ENCODE results near the gene SLC5A5.
"Not testable (repeated sequence)": the region's sequence is repeated elsewhere in the genome, so short reads cannot be mapped to it uniquely, and the experiment has no call there.

The SLC5A5 gene

DNA sequence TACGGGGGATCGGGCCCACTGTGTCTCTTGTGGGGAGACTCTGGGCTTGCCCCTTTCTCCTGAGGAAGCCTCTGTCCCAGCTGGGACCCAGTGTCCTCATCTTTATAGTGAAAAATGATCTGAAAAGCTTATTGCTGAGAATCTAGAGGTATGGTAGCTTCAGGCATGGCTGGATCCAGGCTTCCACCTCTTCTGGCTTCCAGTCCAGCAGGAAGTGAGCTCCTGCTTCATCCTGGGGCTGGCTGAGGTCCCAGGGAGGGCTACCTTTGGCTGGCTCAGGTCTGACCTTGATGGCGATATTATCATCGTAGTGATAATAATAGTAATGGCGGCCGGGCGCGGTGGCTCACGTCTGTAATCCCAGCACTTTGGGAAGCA is 3.0 kb downstream of the SLC5A5 start:
- TF ChIP-seq, protein P1, sequence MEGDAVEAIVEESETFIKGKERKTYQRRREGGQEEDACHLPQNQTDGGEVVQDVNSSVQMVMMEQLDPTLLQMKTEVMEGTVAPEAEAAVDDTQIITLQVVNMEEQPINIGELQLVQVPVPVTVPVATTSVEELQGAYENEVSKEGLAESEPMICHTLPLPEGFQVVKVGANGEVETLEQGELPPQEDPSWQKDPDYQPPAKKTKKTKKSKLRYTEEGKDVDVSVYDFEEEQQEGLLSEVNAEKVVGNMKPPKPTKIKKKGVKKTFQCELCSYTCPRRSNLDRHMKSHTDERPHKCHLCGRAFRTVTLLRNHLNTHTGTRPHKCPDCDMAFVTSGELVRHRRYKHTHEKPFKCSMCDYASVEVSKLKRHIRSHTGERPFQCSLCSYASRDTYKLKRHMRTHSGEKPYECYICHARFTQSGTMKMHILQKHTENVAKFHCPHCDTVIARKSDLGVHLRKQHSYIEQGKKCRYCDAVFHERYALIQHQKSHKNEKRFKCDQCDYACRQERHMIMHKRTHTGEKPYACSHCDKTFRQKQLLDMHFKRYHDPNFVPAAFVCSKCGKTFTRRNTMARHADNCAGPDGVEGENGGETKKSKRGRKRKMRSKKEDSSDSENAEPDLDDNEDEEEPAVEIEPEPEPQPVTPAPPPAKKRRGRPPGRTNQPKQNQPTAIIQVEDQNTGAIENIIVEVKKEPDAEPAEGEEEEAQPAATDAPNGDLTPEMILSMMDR (IDR thresholded peaks at IDR 0.05; ENCODE audit: low read depth, low read length): no peak
- no peak overlapping the region for H3K4me3 ChIP-seq (ENCODE audit: low read depth, low read length)

GRCh38 chr19:17877696-17878095 is 6.0 kb downstream of the SLC5A5 start:
- H3K4me3 ChIP-seq (ENCODE audit: low read depth, low read length): no peak overlapping the region
- TF ChIP-seq, protein P1 (IDR thresholded peaks at IDR 0.05; ENCODE audit: low read depth, low read length): no peak

DNA sequence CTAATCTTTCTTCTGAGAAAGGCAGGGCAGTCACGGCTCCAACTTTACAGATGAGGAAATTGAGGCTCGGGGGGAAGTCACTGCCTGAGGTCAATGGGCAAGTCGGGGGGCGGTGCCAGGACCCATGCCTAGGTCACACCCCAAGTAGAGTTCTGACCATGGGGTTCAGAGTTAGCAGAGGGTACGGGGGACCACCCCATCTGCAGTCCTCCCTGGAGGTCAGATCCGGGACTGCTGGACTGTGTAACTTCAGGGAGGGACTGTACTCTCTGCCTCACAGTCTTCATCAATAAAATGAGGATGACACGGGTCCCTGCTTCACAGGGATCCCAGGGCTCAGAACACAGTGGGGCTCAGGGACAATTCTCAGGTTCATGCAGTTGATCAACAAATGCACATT is 7.7 kb downstream of the SLC5A5 start:
- TF ChIP-seq, protein P1 (IDR thresholded peaks at IDR 0.05; ENCODE audit: low read depth, low read length): no peak
- no peak overlapping the region for H3K4me3 ChIP-seq (ENCODE audit: low read depth, low read length)

GRCh38 chr19:17881701-17882100 is 10.0 kb downstream of the SLC5A5 start:
- H3K4me3 ChIP-seq (ENCODE audit: low read depth, low read length): no peak overlapping the region
- TF ChIP-seq, protein P1 (IDR thresholded peaks at IDR 0.05; ENCODE audit: low read depth, low read length): no peak

DNA sequence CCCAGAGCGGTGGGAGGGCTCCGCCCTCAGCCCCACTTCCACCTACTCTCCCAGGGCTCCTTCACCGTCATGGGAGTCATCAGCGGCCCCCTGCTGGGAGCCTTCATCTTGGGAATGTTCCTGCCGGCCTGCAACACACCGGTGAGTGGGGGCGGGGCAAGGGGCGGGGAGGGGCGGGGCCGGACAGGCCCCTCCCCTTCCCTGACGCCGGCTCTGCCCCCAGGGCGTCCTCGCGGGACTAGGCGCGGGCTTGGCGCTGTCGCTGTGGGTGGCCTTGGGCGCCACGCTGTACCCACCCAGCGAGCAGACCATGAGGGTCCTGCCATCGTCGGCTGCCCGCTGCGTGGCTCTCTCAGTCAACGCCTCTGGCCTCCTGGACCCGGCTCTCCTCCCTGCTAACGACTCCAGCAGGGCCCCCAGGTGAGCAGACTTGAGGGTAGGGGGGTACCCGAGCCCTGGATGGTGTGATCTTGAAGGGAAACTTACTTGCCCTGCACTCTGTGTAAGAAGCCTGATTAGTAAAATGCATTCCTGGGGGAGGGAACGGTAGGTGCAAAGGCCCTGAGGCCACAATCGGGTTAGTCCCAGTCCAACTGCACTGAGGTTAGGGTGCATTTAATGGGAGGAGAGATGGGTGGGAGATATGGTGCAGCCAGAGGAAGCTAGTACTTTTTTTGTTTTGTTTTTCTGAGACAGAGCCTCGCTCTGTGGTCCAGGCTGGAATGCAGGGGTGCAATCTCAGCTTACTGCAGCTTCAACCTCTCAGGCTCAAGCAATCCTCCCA is 12.1 kb downstream of the SLC5A5 start:
- no peak overlapping the region for H3K4me3 ChIP-seq (ENCODE audit: low read depth, low read length)
- TF ChIP-seq, protein P1 (IDR thresholded peaks at IDR 0.05; ENCODE audit: low read depth, low read length): no peak

DNA sequence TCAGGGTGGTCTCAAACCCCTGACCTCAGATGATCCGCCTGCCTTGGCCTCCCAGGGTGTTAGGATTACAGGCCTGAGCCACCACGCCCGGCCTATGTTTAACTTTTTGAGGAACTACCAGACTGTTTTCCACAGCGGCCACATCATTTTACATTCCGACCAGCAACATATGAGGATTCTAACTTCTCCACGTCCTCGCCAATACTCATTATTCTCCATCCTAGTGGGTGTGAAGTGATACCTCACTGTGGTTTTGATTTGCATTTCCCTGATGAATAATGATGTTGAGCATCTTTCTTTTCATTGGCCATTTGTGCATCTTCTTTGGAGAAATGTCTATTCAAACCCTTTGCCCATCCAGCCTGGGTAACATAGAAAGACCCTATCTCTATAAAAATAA is 14.8 kb downstream of the SLC5A5 start:
- H3K4me3 ChIP-seq (ENCODE audit: low read depth, low read length): no peak overlapping the region
- TF ChIP-seq, protein P1 (IDR thresholded peaks at IDR 0.05; ENCODE audit: low read depth, low read length): no peak

DNA sequence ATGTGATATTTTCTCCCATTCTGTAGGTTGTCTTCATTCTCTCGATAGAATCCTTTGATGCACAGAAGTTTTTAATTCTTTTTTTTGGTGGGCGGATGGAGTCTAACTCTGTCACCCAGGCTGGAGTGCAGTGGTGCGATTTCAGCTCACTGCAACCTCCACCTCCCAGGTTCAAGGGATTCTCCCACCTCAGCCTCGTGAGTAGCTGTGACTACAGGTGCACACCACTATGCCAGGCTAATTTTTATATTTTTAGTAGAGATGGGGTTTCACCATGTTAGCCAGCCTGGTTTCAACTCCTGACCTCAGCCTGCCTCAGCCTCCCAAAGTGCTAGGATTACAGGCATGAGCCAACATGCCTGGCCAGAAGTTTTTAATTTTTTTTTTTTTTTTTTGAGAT is 15.5 kb downstream of the SLC5A5 start:
- H3K4me3 ChIP-seq (ENCODE audit: low read depth, low read length): not testable (repeated sequence)

DNA sequence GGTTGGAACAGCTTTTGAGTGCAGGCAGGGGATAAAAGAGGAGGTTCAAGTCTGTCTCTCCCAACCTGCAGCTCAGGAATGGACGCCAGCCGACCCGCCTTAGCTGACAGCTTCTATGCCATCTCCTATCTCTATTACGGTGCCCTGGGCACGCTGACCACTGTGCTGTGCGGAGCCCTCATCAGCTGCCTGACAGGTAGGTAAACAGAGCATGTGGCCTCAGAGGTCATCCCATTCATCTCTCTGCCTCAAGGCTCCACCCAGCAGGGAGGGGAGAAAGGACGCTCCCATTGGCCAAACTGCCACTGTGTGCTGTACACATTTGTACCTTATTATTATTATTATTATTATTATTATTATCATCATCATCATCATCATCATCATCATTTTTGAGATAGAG is 16.5 kb downstream of the SLC5A5 start:
- TF ChIP-seq, protein P1 (IDR thresholded peaks at IDR 0.05; ENCODE audit: low read depth, low read length): no peak
- H3K4me3 ChIP-seq (ENCODE audit: low read depth, low read length): no peak overlapping the region
